MCF 10A (cell line): ENCODE measurements around the gene PCDH8. TPM values are rescaled to one million over a fixed set of nuclear protein-coding genes. Genes with fewer than 3 reads are reported as not detected.

ENCODE experiments used
- BruUV-seq: library from RNA; stranded (reverse); fragments of 400-500 nt; replicated peaks from 2 replicates; lab custom pipeline; 2021; lab: Mats Ljungman, UMichigan
- CTCF ChIA-PET: fragments of 300-600 bp; sonication (Branson Sonifier 250); formaldehyde crosslinking; extraction: SDS; loops from one replicate; lab custom pipeline; 2021; ENCODE audit warnings: antibody characterized with exemption, inconsistent platforms; lab: Yijun Ruan, JAX
- POLR2A ChIA-PET: fragments of 300-600, 350-650 bp; sonication (Branson Sonifier 250); formaldehyde crosslinking; extraction: SDS; loops from one replicate; lab custom pipeline; 2020; ENCODE audit warnings: antibody characterized with exemption, inconsistent platforms; lab: Yijun Ruan, JAX
- DNase-seq: peaks from one replicate; pipeline ENCODE4 v3.0.0-alpha.2; 2018; ENCODE audit not compliant: unreplicated experiment
- H3K27ac Mint-ChIP-seq: one replicate; pipeline ENCODE4 v1.8.0; 2022; ENCODE audit warnings: mild to moderate bottlenecking, low read depth, mixed read lengths; ENCODE audit not compliant: unreplicated experiment
- H3K27me3 Mint-ChIP-seq: one replicate; pipeline ENCODE4 v1.8.0; 2022; ENCODE audit warnings: mixed read lengths; ENCODE audit not compliant: insufficient read depth, unreplicated experiment
- H3K36me3 Mint-ChIP-seq: one replicate; pipeline ENCODE4 v1.8.0; 2022; ENCODE audit warnings: mild to moderate bottlenecking, moderate library complexity, mixed read lengths; ENCODE audit not compliant: insufficient read depth, unreplicated experiment
- H3K4me1 Mint-ChIP-seq: one replicate; pipeline ENCODE4 v1.8.0; 2022; ENCODE audit warnings: mixed read lengths; ENCODE audit not compliant: insufficient read depth, unreplicated experiment
- H3K4me3 Mint-ChIP-seq: one replicate; pipeline ENCODE4 v1.8.0; 2022; ENCODE audit warnings: mild to moderate bottlenecking, moderate library complexity, mixed read lengths; ENCODE audit not compliant: unreplicated experiment
- H3K9me3 Mint-ChIP-seq: one replicate; pipeline ENCODE4 v1.8.0; 2022; ENCODE audit warnings: mixed read lengths; ENCODE audit not compliant: unreplicated experiment
- intact Hi-C: fragments of 100-400 bp; cut with micrococcal nuclease; formaldehyde crosslinking; loops from 2 replicates; pipeline ENCODE4 v1.14.1; 2022
- total RNA-seq: library from RNA; stranded (reverse); gene quantifications from 2 replicates; pipeline ENCODE4 v1.2.3, GENCODE V29; 2022
- TF ChIP-seq, protein P1 (sequence below): fragments of 200-600 bp; IDR thresholded peaks from one replicate; pipeline ENCODE4 v1.8.0; 2022; ENCODE audit warnings: antibody characterized with exemption, mild to moderate bottlenecking; ENCODE audit not compliant: unreplicated experiment

The PCDH8 gene
- total RNA-seq, 1 experiment from 2014 or later: not detected

GRCh38 chr13:52810526-52810925, 37.9 kb downstream of the PCDH8 start:
- H3K27me3 Mint-ChIP-seq: peaks cover 13% of the 10 kb centered on the region
- DNase-seq: no peak
- ChIA-PET POLR2A (no interaction called here), CTCF (interaction anchor here (0.6 to 3.0 kb wide), 2 partner anchors 12 to 98 kb away, joined by 4 to 25 read pairs; no protein-coding TSS in a partner anchor)
- TF ChIP-seq, protein P1, sequence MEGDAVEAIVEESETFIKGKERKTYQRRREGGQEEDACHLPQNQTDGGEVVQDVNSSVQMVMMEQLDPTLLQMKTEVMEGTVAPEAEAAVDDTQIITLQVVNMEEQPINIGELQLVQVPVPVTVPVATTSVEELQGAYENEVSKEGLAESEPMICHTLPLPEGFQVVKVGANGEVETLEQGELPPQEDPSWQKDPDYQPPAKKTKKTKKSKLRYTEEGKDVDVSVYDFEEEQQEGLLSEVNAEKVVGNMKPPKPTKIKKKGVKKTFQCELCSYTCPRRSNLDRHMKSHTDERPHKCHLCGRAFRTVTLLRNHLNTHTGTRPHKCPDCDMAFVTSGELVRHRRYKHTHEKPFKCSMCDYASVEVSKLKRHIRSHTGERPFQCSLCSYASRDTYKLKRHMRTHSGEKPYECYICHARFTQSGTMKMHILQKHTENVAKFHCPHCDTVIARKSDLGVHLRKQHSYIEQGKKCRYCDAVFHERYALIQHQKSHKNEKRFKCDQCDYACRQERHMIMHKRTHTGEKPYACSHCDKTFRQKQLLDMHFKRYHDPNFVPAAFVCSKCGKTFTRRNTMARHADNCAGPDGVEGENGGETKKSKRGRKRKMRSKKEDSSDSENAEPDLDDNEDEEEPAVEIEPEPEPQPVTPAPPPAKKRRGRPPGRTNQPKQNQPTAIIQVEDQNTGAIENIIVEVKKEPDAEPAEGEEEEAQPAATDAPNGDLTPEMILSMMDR: no peak
- no TSS peak for BruUV-seq
- H3K27ac Mint-ChIP-seq: no peak overlapping the region
- no peaks in the 10 kb centered on the region for H3K9me3 Mint-ChIP-seq
- intact Hi-C loops: no loop called here
- peaks cover 8% of the 10 kb centered on the region for H3K4me1 Mint-ChIP-seq
- no peak overlapping the region for H3K4me3 Mint-ChIP-seq
- H3K36me3 Mint-ChIP-seq: no peaks in the 10 kb centered on the region

DNA sequence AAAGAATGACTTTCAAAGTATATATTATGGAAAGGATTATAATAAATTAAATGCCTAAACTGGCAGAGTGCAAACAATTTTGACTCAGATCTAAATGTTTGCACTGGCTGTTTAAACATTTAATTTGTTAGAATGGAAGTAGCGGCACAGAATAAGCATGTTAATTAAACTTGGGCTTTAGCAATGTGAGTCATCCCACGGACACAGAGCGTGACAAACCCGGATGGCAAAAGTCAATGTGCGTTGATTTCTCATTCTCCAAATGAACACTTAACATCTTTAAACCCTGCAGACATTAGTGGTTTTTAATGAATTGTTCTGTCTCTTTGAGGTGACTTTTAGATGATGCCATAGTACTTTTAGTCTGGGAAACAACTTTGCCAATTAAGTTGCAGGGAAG, 38.4 kb downstream of the PCDH8 start:
- intact Hi-C loops: no loop called here
- Mint-ChIP-seq H3K36me3 (no peaks in the 10 kb centered on the region), H3K27ac (no peak overlapping the region), H3K4me3 (no peak overlapping the region), H3K4me1 (peaks cover 8% of the 10 kb centered on the region), H3K9me3 (no peaks in the 10 kb centered on the region), H3K27me3 (peaks cover 18% of the 10 kb centered on the region)
- CTCF ChIA-PET: interaction anchor here (0.6 to 3.0 kb wide), 28 partner anchors 10 to 463 kb away, joined by 3 to 27 read pairs (median 6); partner anchors contain the start of gene SUGT1
- POLR2A ChIA-PET: interaction anchor here (1.9 kb wide), 1 partner anchor 145 kb away, joined by 5 read pairs; no protein-coding TSS in a partner anchor
- BruUV-seq: no TSS peak
- no peak for DNase-seq
- TF ChIP-seq, protein P1: no peak

DNA sequence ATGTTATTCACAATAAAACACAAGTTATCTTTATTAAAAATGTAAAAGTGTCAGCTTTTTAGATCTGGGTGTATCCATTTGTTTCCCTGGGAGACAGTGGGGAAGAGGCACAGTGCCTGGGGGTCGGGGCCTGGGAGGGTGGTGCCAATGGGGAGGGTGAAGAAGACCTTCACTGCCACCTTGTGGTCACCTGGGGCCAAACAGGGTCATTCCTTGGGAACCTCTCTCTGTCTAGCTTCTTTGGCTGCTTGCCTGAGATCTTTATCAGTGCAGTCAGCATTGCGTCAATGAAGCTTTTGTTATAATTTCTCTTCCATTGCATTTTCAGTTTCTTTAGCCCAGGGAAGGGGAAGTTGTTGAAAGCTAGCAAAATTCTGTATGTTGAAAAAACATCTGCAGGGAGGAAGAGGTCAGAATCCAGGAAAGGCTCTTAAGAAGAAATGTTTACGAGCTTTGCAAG, 39.1 kb downstream of the PCDH8 start:
- intact Hi-C loops: loop anchor here (1.0 to 10.0 kb wide), 5 partner anchors 144 to 380 kb away; partner anchors contain the start of genes CKAP2 and VPS36
- peaks cover 23% of the 10 kb centered on the region for H3K27me3 Mint-ChIP-seq
- H3K4me3 Mint-ChIP-seq: no peak overlapping the region
- POLR2A ChIA-PET: interaction anchor here (0.5 to 1.9 kb wide), 4 partner anchors 91 to 356 kb away, joined by 3 to 5 read pairs (median 3); no protein-coding TSS in a partner anchor
- CTCF ChIA-PET: interaction anchor here (0.7 to 3.0 kb wide), 32 partner anchors 10 to 462 kb away, joined by 3 to 27 read pairs (median 5); partner anchors contain the start of gene SUGT1
- H3K27ac Mint-ChIP-seq: no peak overlapping the region
- peaks cover 8% of the 10 kb centered on the region for H3K4me1 Mint-ChIP-seq
- no peaks in the 10 kb centered on the region for H3K9me3 Mint-ChIP-seq
- BruUV-seq: no TSS peak
- DNase-seq: peak; percentile 92
- no peaks in the 10 kb centered on the region for H3K36me3 Mint-ChIP-seq
- TF ChIP-seq, protein P1: peak; percentile 67

- ChIA-PET CTCF (interaction anchor here (0.7 to 3.0 kb wide), 28 partner anchors 10 to 461 kb away, joined by 3 to 27 read pairs (median 6); partner anchors contain the start of gene SUGT1), POLR2A (interaction anchor here (0.5 to 1.9 kb wide), 5 partner anchors 31 to 356 kb away, joined by 3 to 5 read pairs (median 3); no protein-coding TSS in a partner anchor)
- TF ChIP-seq, protein P1: no peak
- intact Hi-C loops: loop anchor here (1.0 to 10.0 kb wide), 5 partner anchors 144 to 380 kb away; partner anchors contain the start of genes CKAP2 and VPS36
- Mint-ChIP-seq H3K27ac (no peak overlapping the region), H3K4me1 (peaks cover 8% of the 10 kb centered on the region), H3K27me3 (peaks cover 28% of the 10 kb centered on the region), H3K4me3 (no peak overlapping the region), H3K36me3 (no peaks in the 10 kb centered on the region), H3K9me3 (no peaks in the 10 kb centered on the region)
- no TSS peak for BruUV-seq
- no peak for DNase-seq
These were observed 39.6 kb downstream of the PCDH8 start for GRCh38 chr13:52808842-52809219.
